Esophagus muscularis mucosa (tissue), 4 donors: ENCODE measurements around the gene UNG. TPM values are rescaled to one million over a fixed set of nuclear protein-coding genes. Genes with fewer than 3 reads are reported as not detected.
A peak's percentile ranks its signal among the peaks of the same experiment; 100 is the strongest.

ENCODE experiments used
- DNase-seq: peaks from one replicate; pipeline ENCODE4 v3.0.0-alpha.2; 2017; ENCODE audit errors: extremely low spot score
- H3K27ac ChIP-seq, 4 donors: fragments of 200-600 bp; sonication (generic); replicated peaks in 1 of 4; 1 replicate in 3 of 4; 2 replicates in 1 of 4; pipeline ENCODE4 v1.5.1; 2016 to 2019; ENCODE audit warnings: mild to moderate bottlenecking in 1 of 4
- H3K27me3 ChIP-seq, 4 donors: fragments of 200-600 bp; sonication (generic); one replicate each; pipeline versions ENCODE4 v1.5.1 to v1.6.0; 2016 to 2019
- H3K36me3 ChIP-seq, 4 donors: fragments of 200-600 bp; sonication (generic); one replicate each; pipeline ENCODE4 v1.5.1; 2016 to 2019
- H3K4me1 ChIP-seq, 4 donors: fragments of 200-600 bp; sonication (generic); one replicate each; pipeline ENCODE4 v1.5.1; 2016 to 2019
- H3K4me3 ChIP-seq, 4 donors: fragments of 200-600 bp; sonication (generic); 1 replicate in 2 of 4; 2 replicates in 2 of 4; pipeline ENCODE4 v1.5.1; 2016 to 2019; ENCODE audit warnings: mild to moderate bottlenecking in 4 of 4, moderate library complexity in 1 of 4
- H3K9me3 ChIP-seq, 4 donors: fragments of 200-600 bp; sonication (generic); 1 replicate in 3 of 4; 2 replicates in 1 of 4; pipeline ENCODE4 v1.5.1; 2016 to 2019
- EP300 ChIP-seq: sonication (generic); formaldehyde crosslinking; IDR thresholded peaks from one replicate; pipeline ENCODE4 v1.6.1; 2017; ENCODE audit warnings: antibody characterized with exemption
- POLR2A ChIP-seq: fragments of 450-650 bp; IDR thresholded peaks from one replicate; pipeline ENCODE4 v1.6.1; 2017; ENCODE audit warnings: antibody characterized with exemption, moderate library complexity, mild to moderate bottlenecking, low read depth
- POLR2AphosphoS5 ChIP-seq, 2 donors: sonication (generic); formaldehyde crosslinking; IDR thresholded peaks; one replicate each; pipeline ENCODE4 v1.6.1; 2017; ENCODE audit warnings: antibody characterized with exemption in 2 of 2
- WGBS: methylation state at CpG from one replicate; pipeline ENCODE4 v1.1.5; 2018; 5-methylcytosine and 5-hydroxymethylcytosine counted together
- intact Hi-C: fragments of 100-400 bp; cut with DNase I; formaldehyde crosslinking; loops from one replicate; pipeline ENCODE4 v1.15.1; 2023
- total RNA-seq, 4 donors: library from RNA; depleted of rRNA; stranded (reverse); fragments of >200 nt; gene quantifications; one replicate each; pipeline versions ENCODE4 v1.1.0 to v1.2.1, GENCODE V29; 2016
- TF ChIP-seq, protein P1 (sequence below), 3 experiments: fragments of 200-600 bp in 2 of 3; fragments of 450-650 bp in 1 of 3; sonication (generic) in 2 of 3; IDR thresholded peaks; one replicate each; pipeline ENCODE4 v1.5.1; 2017 to 2019; ENCODE audit warnings: antibody characterized with exemption in 3 of 3, mild to moderate bottlenecking in 2 of 3, moderate library complexity in 1 of 3

The UNG gene
- total RNA-seq, 4 donors from 2014 or later: 11.2 to 18.4 (median 14.3) TPM

DNA sequence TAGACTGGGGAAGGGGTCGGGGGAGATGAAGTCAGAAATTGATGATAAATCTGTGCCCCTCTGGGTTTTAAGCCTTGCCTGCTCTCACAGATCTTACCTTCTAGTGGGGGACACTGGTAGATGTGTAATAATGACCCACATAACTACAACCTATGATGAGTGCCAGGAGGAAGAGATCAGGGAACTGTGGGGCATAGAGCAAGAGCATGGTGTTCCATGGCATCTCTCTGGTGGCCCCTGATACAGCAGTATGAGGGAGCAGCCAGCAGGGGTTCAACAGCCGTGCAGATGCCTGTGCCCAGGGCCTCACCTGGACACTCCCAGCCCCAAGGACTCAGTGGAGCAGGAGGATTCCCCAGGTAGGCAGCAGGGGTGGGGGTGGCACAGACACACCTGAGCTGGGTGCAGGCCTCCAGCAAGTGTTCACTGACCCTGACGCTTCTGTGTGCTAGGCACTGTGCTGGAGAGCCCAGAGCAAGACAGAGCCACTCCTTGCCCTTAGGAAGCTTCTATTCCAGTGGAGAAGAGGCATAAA lies 24.0 kb downstream of the UNG start:
- no peak for TF ChIP-seq POLR2AphosphoS5 (IDR thresholded peaks at IDR 0.05)
- TF ChIP-seq POLR2A: no peak
- TF ChIP-seq, protein P1, sequence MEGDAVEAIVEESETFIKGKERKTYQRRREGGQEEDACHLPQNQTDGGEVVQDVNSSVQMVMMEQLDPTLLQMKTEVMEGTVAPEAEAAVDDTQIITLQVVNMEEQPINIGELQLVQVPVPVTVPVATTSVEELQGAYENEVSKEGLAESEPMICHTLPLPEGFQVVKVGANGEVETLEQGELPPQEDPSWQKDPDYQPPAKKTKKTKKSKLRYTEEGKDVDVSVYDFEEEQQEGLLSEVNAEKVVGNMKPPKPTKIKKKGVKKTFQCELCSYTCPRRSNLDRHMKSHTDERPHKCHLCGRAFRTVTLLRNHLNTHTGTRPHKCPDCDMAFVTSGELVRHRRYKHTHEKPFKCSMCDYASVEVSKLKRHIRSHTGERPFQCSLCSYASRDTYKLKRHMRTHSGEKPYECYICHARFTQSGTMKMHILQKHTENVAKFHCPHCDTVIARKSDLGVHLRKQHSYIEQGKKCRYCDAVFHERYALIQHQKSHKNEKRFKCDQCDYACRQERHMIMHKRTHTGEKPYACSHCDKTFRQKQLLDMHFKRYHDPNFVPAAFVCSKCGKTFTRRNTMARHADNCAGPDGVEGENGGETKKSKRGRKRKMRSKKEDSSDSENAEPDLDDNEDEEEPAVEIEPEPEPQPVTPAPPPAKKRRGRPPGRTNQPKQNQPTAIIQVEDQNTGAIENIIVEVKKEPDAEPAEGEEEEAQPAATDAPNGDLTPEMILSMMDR (IDR thresholded peaks at IDR 0.05): no peak
- no peak for TF ChIP-seq EP300
- Histone ChIP-seq H3K4me3 (no peak overlapping the region), H3K4me1 (peaks cover 44 to 65% (median 58%) of the 10 kb centered on the region in 4 donors), H3K27me3 (no peaks in the 10 kb centered on the region), H3K36me3 (peaks cover 0 to 4% (median 2%) of the 10 kb centered on the region in 4 donors), H3K9me3 (no peaks in the 10 kb centered on the region), H3K27ac (no peak overlapping the region)
- intact Hi-C loops: no loop called here
- DNase-seq: no peak
- 100% methylated on average over 2 of the region's 3 CpGs for WGBS

DNA sequence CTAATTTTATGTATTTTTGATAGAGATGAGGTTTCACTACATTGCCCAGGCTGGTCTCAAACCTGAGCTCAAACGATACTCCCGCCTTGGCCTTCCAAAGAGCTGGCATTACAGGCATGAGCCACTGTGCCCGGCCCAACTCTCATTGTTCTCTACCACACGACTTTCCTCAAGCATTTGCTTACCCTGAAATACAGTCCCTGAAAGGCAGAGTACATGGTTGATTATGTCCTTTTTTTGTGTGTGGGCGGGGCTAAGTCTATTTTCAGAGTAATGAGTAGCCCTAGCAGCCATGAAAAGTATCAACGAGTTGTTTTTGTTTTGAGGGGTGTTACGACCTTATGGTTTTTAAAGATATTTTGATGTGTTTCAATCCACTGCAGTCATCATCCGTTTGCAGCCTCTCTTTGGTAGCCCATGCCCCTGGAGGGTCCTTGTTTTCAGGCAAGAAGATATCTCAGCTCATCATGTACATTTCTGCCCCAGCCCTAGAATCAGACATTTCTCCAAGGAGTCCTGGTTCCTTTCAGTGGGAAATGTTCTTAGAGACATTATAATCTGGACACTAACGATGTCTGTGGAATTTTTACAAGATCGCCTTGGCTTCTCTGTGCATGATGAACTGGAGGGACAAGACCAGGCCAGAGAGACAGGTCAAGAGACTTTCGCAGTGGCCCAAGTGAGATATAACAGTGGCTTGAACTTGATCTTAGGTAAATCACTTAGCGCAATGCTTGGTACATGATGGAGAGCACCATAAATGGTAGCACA lies 27.7 kb downstream of the UNG start:
- DNase-seq: no peak
- H3K4me1 ChIP-seq: peaks cover 20 to 53% (median 40%) of the 10 kb centered on the region in 4 donors
- peaks cover 0 to 4% (median 2%) of the 10 kb centered on the region in 4 donors for H3K36me3 ChIP-seq
- 83% methylated on average over 12 of the region's 12 CpGs for WGBS
- intact Hi-C loops: no loop called here
- TF ChIP-seq POLR2A: no peak
- TF ChIP-seq EP300: no peak
- no peaks in the 10 kb centered on the region for H3K27me3 ChIP-seq
- H3K9me3 ChIP-seq: no peaks in the 10 kb centered on the region
- peak overlapping the region in 2 of 4 donors; percentile 19 to 61 for H3K27ac ChIP-seq
- no peak overlapping the region for H3K4me3 ChIP-seq

DNA sequence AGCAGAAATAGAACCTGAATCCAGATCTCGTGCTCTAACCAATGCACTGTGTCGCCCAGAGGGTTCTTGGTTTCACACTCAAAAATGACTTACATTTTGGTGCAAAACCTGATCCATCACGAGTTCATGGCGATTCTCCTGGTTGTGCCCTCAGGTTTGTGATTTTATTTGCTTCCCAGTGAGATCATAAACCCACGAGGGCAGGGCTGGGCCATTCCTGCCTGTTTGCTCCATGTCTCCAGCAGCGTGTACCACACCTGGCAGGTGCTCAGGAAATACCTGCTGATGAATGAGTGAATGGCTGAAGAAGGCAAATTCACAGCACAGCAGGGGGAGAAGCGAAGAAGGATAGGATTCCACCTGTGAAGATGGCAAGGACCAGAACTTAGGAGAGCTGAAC lies 28.4 kb downstream of the UNG start:
- intact Hi-C loops: no loop called here
- peaks cover 20 to 52% (median 40%) of the 10 kb centered on the region in 4 donors for H3K4me1 ChIP-seq
- no peak for DNase-seq
- no peak for TF ChIP-seq POLR2A
- TF ChIP-seq, protein P1 (IDR thresholded peaks at IDR 0.05): no peak
- no peak for TF ChIP-seq EP300
- no peak for TF ChIP-seq POLR2AphosphoS5 (IDR thresholded peaks at IDR 0.05)
- WGBS: 88% methylated on average over 7 of the region's 7 CpGs
- no peak overlapping the region for H3K4me3 ChIP-seq
- H3K27ac ChIP-seq: peak overlapping the region in 3 of 4 donors; percentile 38 to 61 (median 58)
- H3K36me3 ChIP-seq: peaks cover 0 to 3% (median under 1%) of the 10 kb centered on the region in 4 donors
- H3K27me3 ChIP-seq: no peaks in the 10 kb centered on the region
- H3K9me3 ChIP-seq: no peaks in the 10 kb centered on the region

DNA sequence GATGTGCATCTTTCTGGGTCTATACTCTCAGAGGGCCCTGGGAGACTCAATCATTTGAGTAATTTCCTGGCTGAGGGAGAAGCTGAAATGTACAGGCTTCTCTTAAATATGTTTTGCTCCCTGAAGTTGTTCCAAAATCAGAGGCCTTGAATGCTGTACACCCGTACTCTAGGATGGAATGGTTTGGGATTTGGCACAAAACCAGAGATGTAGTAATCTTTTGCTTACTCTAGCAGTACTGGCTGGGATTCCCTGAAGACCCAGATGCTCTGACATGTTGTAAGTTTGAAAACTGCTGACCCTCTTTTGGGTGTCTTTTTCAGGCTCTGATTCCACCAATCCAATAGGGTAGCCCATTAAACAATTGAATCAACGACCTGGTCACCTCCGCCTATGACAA lies 29.4 kb downstream of the UNG start:
- H3K27ac ChIP-seq: peak overlapping the region; percentile 38 to 61 (median 52)
- no peak for TF ChIP-seq POLR2AphosphoS5 (IDR thresholded peaks at IDR 0.05)
- TF ChIP-seq EP300: no peak
- TF ChIP-seq, protein P1 (IDR thresholded peaks at IDR 0.05): no peak
- no peak for TF ChIP-seq POLR2A
- no peak for DNase-seq
- H3K36me3 ChIP-seq: peaks cover 0 to 3% (median 0%) of the 10 kb centered on the region in 4 donors
- no peak overlapping the region for H3K4me3 ChIP-seq
- no peaks in the 10 kb centered on the region for H3K9me3 ChIP-seq
- 69% methylated on average over 3 of the region's 3 CpGs for WGBS
- intact Hi-C loops: no loop called here
- peaks cover 30 to 53% (median 36%) of the 10 kb centered on the region in 4 donors for H3K4me1 ChIP-seq
- H3K27me3 ChIP-seq: no peaks in the 10 kb centered on the region

DNA sequence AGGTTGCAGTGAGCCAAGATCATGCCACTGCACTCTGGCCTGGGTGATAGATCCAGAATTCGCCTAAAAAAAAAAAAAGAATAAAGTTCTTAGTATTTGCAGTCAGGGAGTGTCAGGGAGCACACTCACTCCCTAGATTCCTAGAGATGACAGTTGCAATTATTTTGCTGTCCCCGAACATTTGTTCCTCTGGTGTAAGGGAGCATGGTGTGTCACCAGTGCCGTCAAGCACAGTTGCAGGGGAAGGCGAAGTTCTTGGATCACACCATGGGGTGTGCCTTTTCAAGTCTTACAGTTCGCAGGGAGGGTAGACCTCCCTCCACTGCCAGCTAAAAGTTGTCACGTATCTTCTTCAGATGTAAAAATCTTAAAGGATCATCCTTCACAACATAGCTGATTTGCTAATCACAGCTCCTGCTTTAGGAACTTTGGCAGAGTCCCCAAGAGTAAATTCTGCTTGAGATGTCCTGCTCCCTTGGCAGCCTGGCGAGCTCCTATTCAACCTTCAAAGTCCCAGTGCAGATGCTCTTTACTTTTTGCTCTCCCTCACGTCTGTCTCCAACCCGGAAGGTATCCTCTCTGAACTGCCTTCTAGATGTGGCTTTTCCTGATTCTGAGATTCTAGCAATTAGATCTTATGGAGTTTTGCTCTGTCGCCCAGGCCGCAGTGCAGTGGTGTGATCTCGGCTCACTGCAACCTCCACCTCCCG lies 30.3 kb downstream of the UNG start:
- no peak for DNase-seq
- Histone ChIP-seq H3K9me3 (no peaks in the 10 kb centered on the region), H3K27ac (peak overlapping the region in 2 of 4 donors; percentile 38 to 61), H3K36me3 (peaks cover 0 to 3% (median 0%) of the 10 kb centered on the region in 4 donors), H3K4me3 (no peak overlapping the region), H3K27me3 (no peaks in the 10 kb centered on the region), H3K4me1 (peaks cover 38 to 62% (median 44%) of the 10 kb centered on the region in 4 donors)
- TF ChIP-seq, protein P1 (IDR thresholded peaks at IDR 0.05): no peak
- no peak for TF ChIP-seq EP300
- no peak for TF ChIP-seq POLR2AphosphoS5 (IDR thresholded peaks at IDR 0.05)
- TF ChIP-seq POLR2A: no peak
- WGBS: 84% methylated on average over 13 of the region's 13 CpGs
- intact Hi-C loops: no loop called here
